Tibial nerve (tissue), 4 donors: ENCODE results near the gene ZNF521. TPM values are rescaled to one million over a fixed set of nuclear protein-coding genes. Genes with fewer than 3 reads are reported as not detected.

Experiments used
- DNase-seq, 2 donors: peaks; one replicate each; pipeline ENCODE4 v3.0.0-alpha.2; 2019; ENCODE audit warnings: low spot score in 2 of 2
- H3K27ac ChIP-seq, 4 donors: fragments of 200-600 bp; sonication (generic) in 3 of 4; one replicate each; pipeline ENCODE4 v1.5.1; 2017 to 2019; ENCODE audit warnings: mild to moderate bottlenecking in 1 of 4
- H3K27me3 ChIP-seq, 2 donors: fragments of 200-600 bp; sonication (generic) in 1 of 2; one replicate each; pipeline versions ENCODE4 v1.5.1 to v1.6.0; 2017 to 2019
- H3K36me3 ChIP-seq, 3 donors: fragments of 200-600 bp; sonication (generic); one replicate each; pipeline ENCODE4 v1.5.1; 2018 to 2019
- H3K4me1 ChIP-seq, 4 donors: fragments of 200-600 bp; sonication (generic) in 3 of 4; one replicate each; pipeline ENCODE4 v1.5.1; 2017 to 2019
- H3K4me3 ChIP-seq, 4 donors: fragments of 200-600 bp; sonication (generic) in 3 of 4; one replicate each; pipeline ENCODE4 v1.5.1; 2017 to 2019; ENCODE audit warnings: mild to moderate bottlenecking in 1 of 4, moderate library complexity in 1 of 4
- H3K9me3 ChIP-seq, 4 donors: fragments of 200-600 bp; sonication (generic) in 3 of 4; one replicate each; pipeline ENCODE4 v1.5.1; 2017 to 2019
- CTCF ChIP-seq, 5 experiments: fragments of 200-600 bp in 3 of 5; fragments of 450-650 bp in 2 of 5; sonication (generic) in 3 of 5; IDR thresholded peaks; one replicate each; pipeline ENCODE4 v1.5.1; 2016 to 2019; ENCODE audit warnings: antibody characterized with exemption in 5 of 5, mild to moderate bottlenecking in 3 of 5, moderate library complexity in 2 of 5
- EP300 ChIP-seq, 2 donors: sonication (generic); formaldehyde crosslinking; IDR thresholded peaks; one replicate each; pipeline ENCODE4 v1.6.1; 2017; ENCODE audit warnings: antibody characterized with exemption in 2 of 2, mild to moderate bottlenecking in 1 of 2
- POLR2A ChIP-seq, 2 donors: fragments of 450-650 bp; IDR thresholded peaks; one replicate each; pipeline ENCODE4 v1.6.1; 2017; ENCODE audit warnings: antibody characterized with exemption in 2 of 2, mild to moderate bottlenecking in 2 of 2, moderate library complexity in 2 of 2
- WGBS, 2 donors: methylation state at CpG; one replicate each; pipeline ENCODE4 v1.1.5; 2018; 5-methylcytosine and 5-hydroxymethylcytosine counted together
- total RNA-seq, 4 donors: library from RNA; depleted of rRNA; stranded (reverse); fragments of >200 nt; gene quantifications; one replicate each; pipeline ENCODE4 v1.1.0, GENCODE V29; 2016

Gene ZNF521
- total RNA-seq, 4 donors from 2014 or later: 32.7 to 66.3 (median 43.4) TPM

- Histone ChIP-seq H3K4me3 (no peak overlapping the region), H3K27ac (no peak overlapping the region), H3K36me3 (no peaks in the 10 kb centered on the region), H3K27me3 (no peaks in the 10 kb centered on the region), H3K4me1 (peaks cover 0 to 6% (median under 1%) of the 10 kb centered on the region in 4 donors), H3K9me3 (no peaks in the 10 kb centered on the region)
- DNase-seq: no peak
- no peak for TF ChIP-seq EP300 (IDR thresholded peaks at IDR 0.05)
- TF ChIP-seq CTCF (IDR thresholded peaks at IDR 0.05): no peak
- no peak for TF ChIP-seq POLR2A (IDR thresholded peaks at IDR 0.05)
- 88 to 92% methylated on average over 4 of the region's 4 CpGs for WGBS, 2 donors
Measured at GRCh38 chr18:25244924-25245698, 106.9 kb downstream of the ZNF521 start.

- no peak for DNase-seq
- H3K9me3 ChIP-seq: no peaks in the 10 kb centered on the region
- TF ChIP-seq EP300 (IDR thresholded peaks at IDR 0.05): no peak
- TF ChIP-seq POLR2A (IDR thresholded peaks at IDR 0.05): no peak
- TF ChIP-seq CTCF (IDR thresholded peaks at IDR 0.05): no peak
- no peaks in the 10 kb centered on the region for H3K36me3 ChIP-seq
- no peak overlapping the region for H3K4me3 ChIP-seq
- H3K4me1 ChIP-seq: peaks cover 0 to 10% (median 0%) of the 10 kb centered on the region in 4 donors
- H3K27me3 ChIP-seq: no peaks in the 10 kb centered on the region
- H3K27ac ChIP-seq: no peak overlapping the region
Measured at GRCh38 chr18:25244170-25244569, 107.8 kb downstream of the ZNF521 start.

GRCh38 chr18:25243754-25244153, 108.2 kb downstream of the ZNF521 start:
- Histone ChIP-seq H3K9me3 (no peaks in the 10 kb centered on the region), H3K27me3 (no peaks in the 10 kb centered on the region), H3K27ac (no peak overlapping the region), H3K36me3 (no peaks in the 10 kb centered on the region), H3K4me1 (peaks cover 0 to 14% (median 0%) of the 10 kb centered on the region in 4 donors), H3K4me3 (no peak overlapping the region)
- DNase-seq: no peak
- TF ChIP-seq CTCF (IDR thresholded peaks at IDR 0.05) (no peak), EP300 (IDR thresholded peaks at IDR 0.05) (no peak), POLR2A (IDR thresholded peaks at IDR 0.05) (no peak)
- WGBS, 2 donors: 91 to 97% methylated on average over 1 of the region's 1 CpG

GRCh38 chr18:25243257-25243656, 108.7 kb downstream of the ZNF521 start:
- TF ChIP-seq POLR2A (IDR thresholded peaks at IDR 0.05): no peak
- TF ChIP-seq EP300 (IDR thresholded peaks at IDR 0.05): no peak
- TF ChIP-seq CTCF (IDR thresholded peaks at IDR 0.05): no peak
- no peak overlapping the region for H3K27ac ChIP-seq
- 88 to 89% methylated on average over 2 of the region's 2 CpGs for WGBS, 2 donors
- no peaks in the 10 kb centered on the region for H3K9me3 ChIP-seq
- H3K4me1 ChIP-seq: peaks cover 0 to 17% (median 0%) of the 10 kb centered on the region in 4 donors
- no peaks in the 10 kb centered on the region for H3K27me3 ChIP-seq
- no peak for DNase-seq
- H3K4me3 ChIP-seq: no peak overlapping the region
- H3K36me3 ChIP-seq: no peaks in the 10 kb centered on the region

GRCh38 chr18:25240420-25240770, 111.6 kb downstream of the ZNF521 start:
- Histone ChIP-seq H3K4me3 (no peak overlapping the region), H3K27ac (no peak overlapping the region), H3K36me3 (no peaks in the 10 kb centered on the region), H3K27me3 (no peaks in the 10 kb centered on the region), H3K4me1 (peaks cover 0 to 17% (median 0%) of the 10 kb centered on the region in 4 donors), H3K9me3 (no peaks in the 10 kb centered on the region)
- no peak for DNase-seq
- WGBS, 2 donors: 90 to 92% methylated on average over 5 of the region's 5 CpGs
- TF ChIP-seq POLR2A (IDR thresholded peaks at IDR 0.05) (no peak), CTCF (IDR thresholded peaks at IDR 0.05) (no peak), EP300 (IDR thresholded peaks at IDR 0.05) (no peak)
